Measurements from ENCODE around the gene ERAL1.
"Not testable (repeated sequence)": the region's sequence is repeated elsewhere in the genome, so short reads cannot be mapped to it uniquely, and the experiment has no call there.

ERAL1 gene

DNA sequence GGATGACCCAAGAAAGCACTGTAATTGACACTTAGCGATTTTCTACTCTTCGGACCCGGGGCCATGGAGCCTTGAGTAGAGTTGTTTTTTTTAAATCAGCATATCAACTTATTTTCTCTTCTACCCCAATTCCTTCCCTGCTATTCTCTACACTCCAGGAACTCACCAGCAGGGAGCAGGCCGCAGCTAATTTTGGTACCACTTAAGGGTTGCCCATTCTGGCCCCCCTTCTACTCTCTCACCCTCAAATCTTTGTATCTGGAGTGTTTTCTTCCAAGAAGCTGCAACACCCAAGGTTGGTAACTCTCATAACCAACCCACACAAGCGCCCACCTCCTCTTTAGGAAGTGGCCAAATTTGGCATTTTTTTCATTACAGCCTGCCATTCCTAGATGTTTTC lies 5.5 kb upstream of the ERAL1 start:
- DNase-seq (ENCODE audit: low read depth in 3 of 3), result no peak

DNA sequence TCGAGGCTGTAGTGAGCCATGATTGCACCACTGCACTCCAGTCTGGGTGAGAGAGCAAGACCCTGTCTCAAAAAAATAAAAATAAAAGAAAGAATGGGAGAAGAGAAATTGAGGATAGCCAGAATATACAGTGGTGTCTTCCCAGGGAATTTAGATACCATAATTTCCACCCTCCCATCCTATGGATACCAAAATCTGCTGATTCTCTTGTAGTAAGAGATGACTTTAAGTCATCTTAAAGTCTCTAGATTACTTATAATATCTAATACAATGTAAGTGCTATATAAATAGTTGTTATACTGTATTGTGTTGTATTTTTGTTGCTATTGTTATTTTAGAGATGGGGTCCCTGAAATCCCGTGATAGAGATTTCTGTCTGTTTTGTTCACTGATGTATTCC lies 1.5 kb upstream of the ERAL1 start:
- no peak for DNase-seq (ENCODE audit: low read depth in 3 of 3)

DNA sequence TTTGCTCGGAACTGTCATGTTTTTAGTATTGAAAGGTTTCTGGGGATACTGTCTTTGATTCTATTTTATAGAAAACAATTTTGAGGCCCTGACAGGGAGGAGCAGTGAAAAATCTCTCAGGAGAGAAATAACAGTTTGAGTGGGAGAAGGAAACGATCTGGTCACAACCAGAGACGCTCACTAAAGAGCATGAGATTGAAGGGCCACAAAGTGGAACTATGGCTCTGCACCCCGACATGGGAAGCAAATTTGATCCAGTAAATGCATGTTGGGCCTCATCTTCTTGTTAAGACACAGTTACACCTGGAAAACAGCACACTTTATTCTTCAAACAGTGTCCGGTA lies 492 bp downstream of the ERAL1 start:
- DNase-seq (ENCODE audit: low read depth in 3 of 3), result no peak

DNA sequence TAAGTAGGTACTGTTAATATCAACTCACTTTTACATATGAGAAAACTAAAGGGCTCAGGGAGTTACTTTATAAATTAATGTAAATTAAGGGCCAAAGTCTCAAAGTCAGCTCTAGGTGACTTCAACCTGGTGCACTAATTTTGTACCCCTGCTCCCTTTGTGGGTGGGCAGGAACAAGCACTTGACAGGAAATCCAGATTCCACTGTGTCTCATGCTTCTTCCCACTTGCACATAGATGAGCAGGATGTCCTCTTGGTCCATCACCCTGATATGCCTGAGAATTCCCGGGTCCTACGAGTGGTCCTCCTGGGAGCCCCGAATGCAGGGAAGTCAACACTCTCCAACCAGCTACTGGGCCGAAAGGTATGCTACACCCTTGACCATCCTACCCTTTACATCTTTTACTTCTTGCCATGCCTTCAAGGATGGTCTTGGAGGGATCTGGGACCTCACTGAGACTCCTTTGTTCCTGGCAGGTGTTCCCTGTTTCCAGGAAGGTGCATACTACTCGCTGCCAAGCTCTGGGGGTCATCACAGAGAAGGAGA lies 1.3 kb downstream of the ERAL1 start:
- no peak for DNase-seq (ENCODE audit: low read depth in 3 of 3)

DNA sequence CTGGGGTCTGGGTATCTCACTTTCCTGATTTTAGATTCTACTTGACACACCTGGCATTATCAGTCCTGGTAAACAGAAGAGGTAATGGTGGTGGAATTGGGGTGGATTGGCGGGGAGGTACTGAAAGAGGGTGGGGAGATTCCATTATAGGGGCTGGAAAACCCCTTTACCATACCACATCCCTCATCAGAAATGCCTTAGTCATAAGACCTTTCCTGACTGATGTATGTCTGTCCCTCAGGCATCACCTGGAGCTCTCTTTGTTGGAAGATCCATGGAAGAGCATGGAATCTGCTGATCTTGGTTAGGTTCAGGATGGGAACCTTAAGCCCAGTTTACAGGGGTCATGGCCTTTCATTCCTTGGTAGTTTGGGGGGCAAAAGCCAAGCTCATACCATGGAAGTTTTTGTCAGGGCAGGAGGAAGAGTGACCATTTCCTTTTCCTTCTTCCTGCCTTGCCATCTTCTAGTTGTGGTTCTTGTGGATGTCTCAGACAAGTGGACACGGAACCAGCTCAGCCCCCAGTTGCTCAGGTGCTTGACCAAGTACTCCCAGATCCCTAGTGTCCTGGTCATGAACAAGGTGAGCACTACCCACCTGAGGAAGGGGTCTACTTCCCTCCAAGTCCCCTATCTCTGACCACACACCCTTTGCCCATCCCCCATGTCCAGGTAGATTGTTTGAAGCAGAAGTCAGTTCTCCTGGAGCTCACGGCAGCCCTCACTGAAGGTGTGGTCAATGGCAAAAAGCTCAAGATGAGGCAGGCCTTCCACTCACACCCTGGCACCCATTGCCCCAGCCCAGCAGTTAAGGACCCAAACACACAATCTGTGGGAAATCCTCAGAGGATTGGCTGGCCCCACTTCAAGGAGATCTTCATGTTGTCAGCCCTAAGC lies 3.3 kb downstream of the ERAL1 start:
- DNase-seq (ENCODE audit: low read depth in 3 of 3), result no peak

DNA sequence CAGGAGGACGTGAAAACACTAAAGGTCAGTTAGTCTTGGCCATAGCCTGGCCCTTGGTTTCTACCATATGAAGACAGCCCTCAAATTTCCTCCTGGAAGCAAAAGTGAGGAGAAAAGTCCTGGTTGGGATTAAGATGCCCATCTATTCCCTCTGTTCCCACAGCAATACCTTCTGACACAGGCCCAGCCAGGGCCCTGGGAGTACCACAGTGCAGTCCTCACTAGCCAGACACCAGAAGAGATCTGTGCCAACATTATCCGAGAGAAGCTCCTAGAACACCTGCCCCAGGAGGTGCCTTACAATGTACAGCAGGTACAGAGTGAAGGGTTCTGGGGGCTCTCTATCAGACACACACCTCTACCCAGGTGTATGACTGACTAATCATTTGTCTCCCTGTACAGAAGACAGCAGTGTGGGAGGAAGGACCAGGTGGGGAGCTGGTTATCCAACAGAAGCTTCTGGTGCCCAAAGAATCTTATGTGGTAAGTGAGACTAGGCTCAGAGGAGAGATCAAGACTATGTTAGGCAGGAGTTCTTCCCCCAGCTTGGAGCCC lies 4.1 kb downstream of the ERAL1 start:
- no peak for DNase-seq (ENCODE audit: low read depth in 3 of 3)

DNA sequence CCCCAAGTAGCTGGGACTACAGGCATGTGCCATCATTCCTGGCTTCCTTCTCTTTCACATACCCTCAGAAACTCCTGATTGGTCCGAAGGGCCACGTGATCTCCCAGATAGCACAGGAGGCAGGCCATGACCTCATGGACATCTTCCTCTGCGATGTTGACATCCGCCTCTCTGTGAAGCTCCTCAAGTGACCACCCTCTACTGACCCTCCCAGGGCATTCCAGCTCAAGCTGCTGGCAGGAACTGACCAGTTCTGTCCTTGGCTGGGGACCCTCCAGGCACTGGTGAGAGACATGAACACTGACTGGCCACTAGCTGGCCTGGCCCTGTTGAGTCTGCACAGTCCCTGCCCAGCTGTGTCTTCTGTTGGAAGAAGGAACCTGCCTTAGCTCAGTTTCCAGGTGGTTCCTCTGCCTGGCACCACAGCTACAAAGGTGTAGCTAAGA lies 5.6 kb downstream of the ERAL1 start:
- no peak for DNase-seq (ENCODE audit: low read depth in 3 of 3)

DNA sequence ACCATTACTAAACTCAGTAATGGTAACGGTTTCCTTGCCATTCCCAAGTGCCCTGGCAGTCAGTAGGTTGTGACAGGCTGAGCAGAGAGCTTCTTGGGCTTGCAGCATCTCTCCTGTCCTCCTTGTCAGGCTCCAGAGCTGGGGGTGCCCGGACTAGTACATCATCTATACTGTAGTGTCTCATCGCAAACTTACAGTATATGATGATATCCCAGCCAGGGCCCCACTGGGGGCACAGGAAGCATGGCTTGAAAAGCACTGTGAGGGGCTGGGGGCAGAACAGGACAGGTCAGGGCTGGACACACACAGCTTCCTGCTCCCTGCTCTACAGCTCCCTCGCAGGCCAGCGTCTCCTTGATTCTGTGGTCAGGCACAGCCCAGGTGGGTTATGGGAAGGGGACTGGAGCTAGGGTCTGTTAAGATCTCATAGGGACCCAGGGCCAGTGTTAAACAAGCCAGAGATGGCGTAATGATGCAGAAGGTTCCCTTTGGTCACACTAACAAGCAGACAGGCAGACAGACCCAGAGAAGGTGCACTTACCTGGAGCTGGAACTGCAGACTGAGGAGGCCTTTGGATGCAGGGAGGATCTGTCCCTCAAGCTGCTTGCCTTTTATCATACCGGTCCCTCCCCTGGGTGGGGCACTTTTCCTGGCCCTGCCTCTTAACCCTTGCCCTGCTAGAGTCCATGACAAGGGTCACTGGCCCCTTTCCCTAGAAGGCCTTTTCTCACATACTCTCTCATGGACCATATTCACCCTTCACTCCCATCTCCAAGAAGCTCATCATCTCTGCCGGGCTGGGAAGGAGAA lies 6.8 kb downstream of the ERAL1 start:
- no peak for DNase-seq (ENCODE audit: low read depth in 3 of 3)

DNA sequence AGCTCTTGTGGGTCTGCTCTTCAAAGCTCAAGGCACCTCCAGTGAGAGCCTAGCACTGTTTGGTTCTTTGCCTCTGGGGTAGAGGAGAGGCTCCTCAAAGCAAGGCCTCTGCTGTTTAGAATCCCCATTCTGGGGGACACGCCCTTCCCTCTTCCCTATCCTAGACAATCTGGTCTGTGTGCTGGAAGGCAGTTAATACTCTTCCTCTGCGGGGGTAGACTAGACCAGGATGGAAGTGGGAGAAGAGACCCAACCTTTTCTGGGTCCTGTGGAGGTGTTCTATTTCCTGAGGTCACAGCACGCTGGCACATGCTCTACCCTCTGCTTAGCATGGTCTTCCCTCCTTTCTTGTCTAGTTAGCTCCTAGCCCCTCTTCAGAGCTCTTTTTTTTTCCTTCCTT lies 7.7 kb downstream of the ERAL1 start:
- no peak for DNase-seq (ENCODE audit: low read depth in 3 of 3)

DNA sequence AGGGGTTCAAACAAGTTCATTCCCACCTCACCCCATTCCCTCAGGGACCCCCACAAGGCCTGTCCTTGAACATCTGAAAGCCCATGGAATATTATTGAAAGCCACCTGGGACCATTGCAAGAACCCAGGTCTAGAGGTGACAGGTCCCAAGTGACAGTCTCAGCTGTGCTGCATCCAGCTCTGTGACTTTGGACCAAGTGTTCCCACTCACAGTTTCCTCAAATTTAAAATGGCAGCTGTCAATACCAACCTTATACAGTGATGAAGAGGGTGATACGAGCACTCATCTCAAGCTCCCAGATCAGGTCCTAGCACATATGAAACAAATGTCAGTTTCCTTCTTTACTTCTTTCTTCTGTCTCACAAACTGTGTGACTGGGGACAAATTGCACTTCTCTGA lies 9.1 kb downstream of the ERAL1 start:
- no peak for DNase-seq (ENCODE audit: low read depth in 3 of 3)

DNA sequence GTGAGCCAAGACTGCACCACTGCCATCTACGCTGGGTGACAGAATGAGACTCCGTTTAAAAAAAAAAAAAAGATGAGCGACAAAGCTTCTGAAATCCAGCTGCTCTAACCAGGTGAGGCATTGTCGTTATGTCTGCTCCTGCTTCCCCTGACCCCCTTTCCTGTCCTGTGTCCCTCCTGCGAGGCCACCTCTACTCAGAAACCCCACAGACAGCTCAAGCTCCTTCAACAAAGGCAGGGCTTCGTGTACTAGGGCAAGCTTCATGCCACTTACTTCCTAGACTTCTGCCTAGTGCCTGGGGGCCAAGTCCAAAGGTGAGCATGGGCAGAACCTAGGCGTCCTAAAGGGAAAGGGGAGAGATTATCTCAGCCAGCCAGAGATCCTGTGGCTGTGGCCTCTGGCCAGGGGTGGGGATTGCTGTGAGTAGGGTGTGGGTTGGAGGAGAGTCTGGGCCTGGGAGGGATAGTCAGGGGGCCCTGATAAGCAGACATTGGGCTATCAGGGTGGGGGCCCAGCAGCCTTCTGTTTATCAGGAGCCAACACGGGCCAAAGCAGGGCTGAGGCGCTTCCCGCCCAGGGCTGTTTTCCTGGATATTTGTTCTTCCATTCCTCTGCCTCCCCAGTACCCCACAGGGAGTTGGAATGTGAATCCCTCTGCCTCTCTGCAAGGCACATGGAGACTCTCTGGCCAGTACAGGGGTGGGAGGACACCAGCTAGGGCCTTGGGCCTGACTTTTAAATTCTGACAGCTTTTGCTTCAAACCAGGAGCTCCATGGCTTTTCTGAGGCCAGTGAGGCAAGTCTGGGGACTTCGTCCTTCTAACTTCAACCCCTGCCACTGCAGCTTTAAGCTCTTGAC lies 10.4 kb downstream of the ERAL1 start:
- DNase-seq (ENCODE audit: low read depth in 3 of 3), result no peak

DNA sequence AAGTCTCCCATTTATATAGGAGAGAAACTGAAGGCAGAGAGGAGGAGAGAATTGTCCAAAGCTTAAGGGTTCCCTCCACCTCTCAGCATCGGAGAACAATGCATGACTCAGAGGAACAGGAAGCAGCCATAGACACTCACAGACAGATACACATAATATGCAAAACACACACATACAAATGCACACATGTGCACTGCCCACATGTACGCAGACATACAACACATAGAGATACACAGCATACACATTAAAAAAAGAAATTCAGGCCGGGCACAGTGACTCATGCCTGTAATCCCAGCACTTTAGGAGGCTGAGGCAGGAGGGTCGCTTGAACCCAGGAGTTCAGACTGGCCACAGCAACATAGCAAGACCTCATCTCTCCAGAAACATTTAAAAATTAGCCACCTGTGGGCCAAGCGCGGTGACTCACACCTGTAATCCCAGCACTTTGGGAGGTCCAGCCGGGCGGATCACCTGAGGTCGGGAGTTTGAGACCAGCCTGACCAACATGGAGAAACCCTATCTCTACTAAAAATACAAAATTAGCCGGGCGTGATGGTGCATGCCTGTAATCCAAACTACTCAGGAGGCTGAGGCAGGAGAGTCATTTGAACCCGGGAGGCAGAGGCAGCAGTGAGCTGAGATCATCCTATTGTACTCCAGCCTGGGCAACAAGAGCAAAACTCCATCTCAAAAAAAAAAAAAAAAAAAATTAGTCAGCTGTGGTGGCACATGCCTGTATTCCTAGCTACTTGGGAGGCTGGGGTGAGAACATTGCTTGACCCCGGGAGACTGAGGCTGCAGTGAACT lies 11.3 kb downstream of the ERAL1 start:
- DNase-seq (ENCODE audit: low read depth in 3 of 3), result no peak

DNA sequence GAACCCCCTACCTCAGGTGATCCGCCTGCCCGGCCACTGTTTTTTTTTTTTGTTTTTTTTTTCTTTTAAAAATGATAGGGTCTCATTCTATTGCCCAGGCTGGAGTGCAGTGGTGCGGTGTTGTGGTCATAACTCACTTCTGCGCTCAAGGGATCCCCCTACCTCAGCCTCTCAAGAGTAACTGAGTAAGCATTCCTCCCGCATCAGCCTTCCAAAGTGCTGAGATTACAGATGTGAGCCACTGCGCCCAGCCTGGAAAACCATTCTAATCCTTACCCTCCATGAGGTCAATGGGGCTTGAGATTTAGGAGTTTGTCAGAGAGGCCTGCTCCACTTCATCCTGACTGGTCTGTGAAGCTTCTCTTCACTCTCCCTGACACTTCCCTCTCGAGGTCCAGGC lies 12.5 kb downstream of the ERAL1 start:
- no peak for DNase-seq (ENCODE audit: low read depth in 3 of 3)

DNA sequence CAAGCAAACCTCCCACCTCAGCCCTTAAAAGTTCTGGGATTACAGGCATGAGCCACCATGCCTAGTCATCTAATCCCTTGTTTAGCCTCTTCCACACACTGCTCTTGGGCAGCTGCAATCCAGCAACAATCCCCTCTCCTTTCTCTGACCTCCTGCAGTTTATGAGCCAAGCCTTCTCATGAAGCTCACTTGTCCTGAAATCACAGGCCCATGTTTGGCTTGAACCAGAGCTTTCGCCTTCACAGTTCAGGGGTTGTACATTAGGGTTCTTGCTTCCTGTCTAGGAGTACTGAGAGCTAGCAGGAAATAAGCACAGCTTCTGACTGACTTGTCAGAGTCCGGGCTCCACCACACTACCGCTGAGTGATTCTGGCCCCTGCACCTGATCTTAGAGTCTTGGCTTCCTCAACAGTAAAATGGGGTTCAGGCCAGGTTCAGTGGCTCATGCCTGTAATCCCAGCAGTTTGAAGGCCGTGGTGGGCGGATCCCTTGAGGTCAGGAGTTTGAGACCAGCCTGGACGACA lies 16.3 kb downstream of the ERAL1 start:
- no peak for DNase-seq (ENCODE audit: low read depth in 3 of 3)

DNA sequence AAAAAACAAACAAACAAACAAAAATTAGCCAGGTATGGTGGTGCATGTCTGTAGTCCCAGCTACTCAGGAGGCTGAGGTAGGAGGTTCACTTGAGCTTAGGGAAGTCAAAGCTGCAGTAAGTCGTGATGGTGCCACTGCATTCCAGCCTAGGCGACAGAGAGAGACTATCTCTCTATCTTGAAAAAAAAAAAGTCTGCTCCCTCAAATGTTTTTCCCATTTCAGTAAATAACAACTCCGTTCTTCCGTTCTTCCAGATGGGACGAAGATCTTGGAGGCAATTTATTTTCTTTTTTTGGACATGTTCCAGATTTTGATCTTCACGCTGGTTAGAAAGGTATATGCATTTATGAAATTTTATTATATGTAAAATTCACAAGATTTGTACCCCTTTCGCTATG lies 19.0 kb downstream of the ERAL1 start:
- DNase-seq (ENCODE audit: low read depth in 3 of 3), result no peak

DNA sequence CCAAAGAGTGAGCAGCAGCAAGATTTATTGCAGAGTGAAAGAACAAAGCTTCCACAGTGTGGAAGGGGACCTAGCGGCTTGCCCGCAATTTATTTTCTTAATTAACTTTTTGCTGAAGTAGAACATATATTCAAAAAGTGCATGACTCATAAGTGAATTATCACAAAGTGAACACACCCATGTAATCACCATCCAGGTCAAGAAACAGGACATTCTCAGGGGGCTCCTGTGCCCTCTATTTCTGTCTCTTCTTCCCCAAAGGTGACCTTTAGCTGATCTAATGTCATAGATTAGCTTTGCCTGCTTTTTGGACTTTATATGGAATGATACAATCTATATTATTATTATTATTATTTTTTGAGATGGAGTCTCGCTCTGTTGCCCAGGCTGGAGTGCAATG lies 19.9 kb downstream of the ERAL1 start:
- DNase-seq (ENCODE audit: low read depth in 3 of 3), result no peak

DNA sequence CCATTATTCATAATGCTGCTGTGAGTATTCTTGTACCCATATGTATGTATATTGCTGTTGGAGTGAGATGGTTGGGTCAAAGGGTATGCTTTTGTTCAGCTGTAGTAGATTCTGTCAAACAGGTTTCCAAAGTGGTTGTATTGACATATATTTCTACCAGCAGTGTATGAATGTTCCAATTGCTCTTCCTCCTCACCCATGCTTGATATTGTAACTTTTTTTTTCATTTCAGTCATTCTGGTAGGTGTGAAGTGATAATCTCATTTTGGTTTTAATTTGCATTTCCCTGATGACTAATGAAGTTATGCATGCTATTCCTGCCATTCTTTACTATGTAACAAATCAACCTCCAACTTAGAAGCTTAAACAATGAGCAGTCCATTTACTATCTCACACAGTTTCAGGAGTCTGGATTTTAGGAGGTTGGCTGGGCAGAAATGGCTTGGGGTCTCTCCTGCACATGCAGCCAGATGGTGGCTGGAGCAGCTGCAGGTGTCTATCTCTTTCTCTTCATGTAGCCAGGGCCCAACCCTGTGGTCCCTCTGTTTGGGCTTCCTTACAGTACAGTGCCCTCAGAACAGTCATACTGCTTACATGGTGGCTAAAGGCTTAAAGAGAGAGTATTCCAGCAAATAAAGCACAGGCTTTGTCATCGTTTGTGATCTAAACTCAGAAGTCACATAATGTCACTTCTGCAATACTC lies 21.2 kb downstream of the ERAL1 start:
- DNase-seq (ENCODE audit: low read depth in 3 of 3), result no peak

DNA sequence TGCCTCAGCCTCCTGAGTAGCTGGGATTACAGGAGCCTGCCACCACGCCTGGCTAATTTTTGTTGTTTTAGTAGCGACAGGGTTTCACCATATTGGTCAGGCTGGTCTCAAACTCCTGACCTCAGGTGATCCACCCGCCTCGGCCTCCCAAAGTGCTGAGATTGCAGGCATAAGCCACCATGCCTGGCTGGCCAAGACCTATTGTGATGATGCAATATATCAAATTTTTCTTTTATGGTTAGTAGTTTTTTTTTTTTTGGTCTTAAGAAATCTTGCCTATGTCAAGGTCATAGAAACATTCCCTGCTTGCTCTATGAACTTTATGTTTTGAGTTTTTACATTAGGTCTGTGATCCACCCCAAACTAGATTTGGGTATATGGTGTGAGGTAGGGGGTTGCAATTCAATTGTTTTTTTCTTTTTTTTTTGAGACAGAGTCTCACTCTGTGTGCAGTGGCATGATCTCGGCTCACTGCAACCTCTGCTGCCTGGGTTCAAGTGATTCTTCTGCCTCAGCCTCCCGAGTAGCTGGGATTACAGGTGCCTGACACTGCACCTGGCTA lies 22.4 kb downstream of the ERAL1 start:
- DNase-seq (ENCODE audit: low read depth in 3 of 3), result not testable (repeated sequence)

DNA sequence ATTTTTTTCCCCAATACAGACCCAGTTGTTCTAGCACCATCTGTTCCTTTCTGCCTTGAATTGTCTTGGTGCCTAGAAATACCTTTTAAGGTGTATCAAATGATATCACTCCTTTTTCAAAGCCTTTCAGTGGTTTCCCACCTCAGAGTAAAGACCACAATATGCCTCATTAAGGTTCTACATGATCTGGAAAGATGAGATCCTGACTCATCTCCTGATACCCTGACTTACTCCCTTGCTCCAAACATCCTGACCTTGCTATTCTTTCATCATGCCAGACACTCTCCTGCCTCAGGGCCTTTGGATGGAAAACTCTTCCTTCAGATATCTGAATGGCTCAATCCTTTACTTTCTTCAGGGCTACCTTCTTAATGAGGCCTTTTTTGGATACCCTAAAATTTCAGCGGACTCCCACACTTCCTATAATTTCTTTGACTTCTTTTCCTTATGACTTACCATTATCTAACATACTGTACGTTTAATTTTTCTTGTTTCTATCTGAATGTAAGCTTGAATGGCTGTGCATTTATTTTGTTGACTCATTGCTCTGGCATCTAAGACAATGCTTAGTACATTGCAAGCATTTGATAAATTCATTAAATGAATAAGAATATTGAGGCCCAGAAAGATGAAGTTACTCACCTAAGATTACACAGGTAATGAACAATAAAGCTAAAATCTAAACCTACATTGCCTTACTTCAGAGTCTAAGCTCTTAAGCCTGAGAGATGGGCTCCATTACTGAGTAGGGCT lies 23.5 kb downstream of the ERAL1 start:
- DNase-seq (ENCODE audit: low read depth in 3 of 3), result no peak

Measured in stimulated activated CD4-positive, alpha-beta T cell treated with anti-CD3 and anti-CD28 coated beads, TNF-alpha, amount 100 ng/mL, for 4 hours (primary cell).